Osteoblast (primary cell): ENCODE measurements around the gene GPR108. TPM values are rescaled to one million over a fixed set of nuclear protein-coding genes. Genes with fewer than 3 reads are reported as not detected.
"Not testable (repeated sequence)": the region's sequence is repeated elsewhere in the genome, so short reads cannot be mapped to it uniquely, and the experiment has no call there.

Experiments used
- DNase-seq: peaks from one replicate; pipeline ENCODE4 v3.0.0; 2011; ENCODE audit warnings: low spot score, mixed read lengths; ENCODE audit not compliant: insufficient read length; ENCODE audit errors: missing footprints
- H2AFZ ChIP-seq: 2 replicates; pipeline ENCODE4 v1.6.0; 2011; ENCODE audit warnings: mild to moderate bottlenecking, low read length
- H3K27ac ChIP-seq: 2 replicates; pipeline ENCODE4 v1.5.1; 2011; ENCODE audit warnings: mild to moderate bottlenecking, low read depth, low read length, moderate library complexity
- H3K27me3 ChIP-seq: 2 replicates; pipeline ENCODE4 v1.6.0; 2012; ENCODE audit warnings: mild to moderate bottlenecking, control low read depth, inconsistent platforms, low read length, moderate library complexity; ENCODE audit not compliant: insufficient read depth
- H3K36me3 ChIP-seq: 2 replicates; pipeline ENCODE4 v1.5.1; 2011; ENCODE audit warnings: mild to moderate bottlenecking, low read length, control low read depth, moderate library complexity; ENCODE audit not compliant: insufficient read depth
- H3K4me1 ChIP-seq: 2 replicates; pipeline ENCODE4 v1.5.1; 2011; ENCODE audit warnings: mild to moderate bottlenecking, low read length, control low read depth, moderate library complexity; ENCODE audit not compliant: insufficient read depth
- H3K4me2 ChIP-seq: 2 replicates; pipeline ENCODE4 v1.6.0; 2011; ENCODE audit warnings: mild to moderate bottlenecking, low read length; ENCODE audit not compliant: insufficient read depth
- H3K4me3 ChIP-seq: fragments of 200-600 bp; sonication (generic); 3 replicates; pipeline ENCODE4 v1.5.1; 2012; ENCODE audit warnings: mild to moderate bottlenecking, low read length, inconsistent platforms; ENCODE audit not compliant: insufficient read depth
- H3K79me2 ChIP-seq: 2 replicates; pipeline ENCODE4 v1.6.0; 2012; ENCODE audit warnings: mild to moderate bottlenecking, low read length, control low read depth, inconsistent platforms; ENCODE audit not compliant: insufficient read depth
- H3K9me3 ChIP-seq: 2 replicates; pipeline ENCODE4 v1.5.1; 2011; ENCODE audit warnings: low read depth, low read length, control low read depth
- H4K20me1 ChIP-seq: 2 replicates; pipeline ENCODE4 v1.6.0; 2012; ENCODE audit warnings: mild to moderate bottlenecking, low read length, control low read depth; ENCODE audit not compliant: insufficient read depth
- total RNA-seq: library from RNA; depleted of rRNA; stranded (reverse); fragments of >200 nt; gene quantifications from 2 replicates; pipeline ENCODE4 v1.2.3, GENCODE V29; 2012
- TF ChIP-seq, protein P1 (sequence below): IDR thresholded peaks from 2 replicates; pipeline ENCODE4 v1.5.1; 2011; ENCODE audit warnings: mild to moderate bottlenecking, low read depth, low read length, moderate library complexity; ENCODE audit errors: extremely low read depth

GPR108 gene
- total RNA-seq, 1 donor = 42.3 TPM

DNA sequence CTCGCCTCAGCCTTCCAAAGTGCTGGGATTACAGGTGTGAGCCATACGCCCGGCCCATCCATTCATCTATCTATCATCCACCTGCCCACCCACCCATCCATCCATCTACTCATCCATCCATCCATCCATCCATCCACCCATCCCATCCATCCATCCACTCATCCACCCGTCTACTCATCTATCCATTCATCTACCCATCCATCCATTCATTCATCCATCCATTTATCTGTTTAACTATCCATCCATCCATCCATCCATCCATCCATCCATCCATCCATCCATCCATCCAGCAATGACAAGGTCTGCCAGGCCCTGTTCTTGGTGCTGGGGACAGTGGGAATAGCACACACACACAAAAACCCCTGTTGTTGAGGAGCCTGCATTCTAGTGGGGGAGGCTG is 39.6 kb upstream of the GPR108 start:
- Histone ChIP-seq H3K4me1 (no peaks in the 10 kb centered on the region), H3K4me2 (no peak overlapping the region), H4K20me1 (no peaks in the 10 kb centered on the region), H3K36me3 (no peaks in the 10 kb centered on the region), H3K4me3 (no peak overlapping the region), H3K27me3 (no peaks in the 10 kb centered on the region), H3K79me2 (no peaks in the 10 kb centered on the region), H2AFZ (no peak overlapping the region), H3K27ac (no peak overlapping the region), H3K9me3 (no peaks in the 10 kb centered on the region)
- TF ChIP-seq, protein P1, sequence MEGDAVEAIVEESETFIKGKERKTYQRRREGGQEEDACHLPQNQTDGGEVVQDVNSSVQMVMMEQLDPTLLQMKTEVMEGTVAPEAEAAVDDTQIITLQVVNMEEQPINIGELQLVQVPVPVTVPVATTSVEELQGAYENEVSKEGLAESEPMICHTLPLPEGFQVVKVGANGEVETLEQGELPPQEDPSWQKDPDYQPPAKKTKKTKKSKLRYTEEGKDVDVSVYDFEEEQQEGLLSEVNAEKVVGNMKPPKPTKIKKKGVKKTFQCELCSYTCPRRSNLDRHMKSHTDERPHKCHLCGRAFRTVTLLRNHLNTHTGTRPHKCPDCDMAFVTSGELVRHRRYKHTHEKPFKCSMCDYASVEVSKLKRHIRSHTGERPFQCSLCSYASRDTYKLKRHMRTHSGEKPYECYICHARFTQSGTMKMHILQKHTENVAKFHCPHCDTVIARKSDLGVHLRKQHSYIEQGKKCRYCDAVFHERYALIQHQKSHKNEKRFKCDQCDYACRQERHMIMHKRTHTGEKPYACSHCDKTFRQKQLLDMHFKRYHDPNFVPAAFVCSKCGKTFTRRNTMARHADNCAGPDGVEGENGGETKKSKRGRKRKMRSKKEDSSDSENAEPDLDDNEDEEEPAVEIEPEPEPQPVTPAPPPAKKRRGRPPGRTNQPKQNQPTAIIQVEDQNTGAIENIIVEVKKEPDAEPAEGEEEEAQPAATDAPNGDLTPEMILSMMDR = no peak
- DNase-seq = no peak

DNA sequence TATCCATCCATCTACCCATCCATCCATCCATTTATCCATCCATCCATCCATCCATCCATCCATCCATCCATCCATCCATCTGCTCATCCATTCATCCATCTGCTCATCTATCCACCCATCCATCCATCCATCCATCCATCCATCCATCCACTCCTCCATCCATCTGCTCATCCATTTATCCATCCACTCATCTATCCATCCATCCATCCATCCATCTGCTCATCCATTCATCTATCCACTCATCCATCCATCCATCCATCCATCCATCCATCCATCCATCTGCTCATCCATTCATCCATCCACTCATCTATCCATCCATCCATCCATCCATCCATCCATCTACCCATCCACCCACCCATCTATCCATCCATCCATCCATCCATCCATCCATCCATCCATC is 38.7 kb upstream of the GPR108 start:
- H3K4me2 ChIP-seq, DNase-seq, H3K27me3 ChIP-seq, H3K36me3 ChIP-seq, H3K4me3 ChIP-seq, H3K27ac ChIP-seq, H3K4me1 ChIP-seq, H2AFZ ChIP-seq, H3K79me2 ChIP-seq, H4K20me1 ChIP-seq, H3K9me3 ChIP-seq: not testable (repeated sequence)

DNA sequence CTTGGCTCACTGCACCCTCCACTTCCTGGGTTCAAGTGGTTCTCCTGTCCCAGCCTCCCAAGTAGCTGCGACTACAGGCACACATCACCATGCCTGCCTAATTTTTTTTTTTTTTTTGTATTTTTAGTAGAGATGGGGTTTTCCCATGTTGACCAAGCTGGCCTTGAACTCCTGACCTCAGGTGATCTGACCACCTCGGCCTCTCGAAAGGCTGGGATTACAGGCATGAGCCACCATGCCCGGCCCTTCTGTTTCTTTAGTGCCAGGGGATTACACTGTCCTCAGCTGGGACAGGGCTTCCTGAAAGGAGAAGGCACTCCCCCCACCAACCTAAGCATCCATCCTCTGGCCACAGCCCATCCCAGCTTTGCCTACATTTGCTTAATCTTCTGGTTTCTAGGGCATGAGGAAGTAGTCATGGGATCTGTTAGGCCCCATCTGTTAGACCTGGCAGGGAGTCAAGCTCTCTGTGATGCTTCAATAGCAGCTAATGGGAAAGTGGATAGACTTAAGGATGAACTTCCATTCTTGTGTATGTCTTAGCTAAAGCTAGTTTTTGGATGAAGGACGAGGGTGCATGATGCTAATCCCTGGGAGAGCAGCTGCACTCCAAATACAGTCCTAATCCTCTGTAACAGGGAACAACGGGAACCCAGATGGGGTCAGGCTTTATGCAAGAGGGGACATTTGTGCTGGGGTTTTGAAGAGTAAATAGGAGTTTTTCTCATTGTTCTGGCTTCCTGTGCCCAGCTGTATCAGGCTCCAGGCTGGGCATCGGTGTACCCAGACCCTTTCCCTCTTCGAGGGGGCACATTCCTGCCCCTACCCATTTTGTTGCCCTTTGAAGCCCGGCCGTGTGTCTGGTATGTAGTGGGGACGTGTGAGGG is 37.7 kb upstream of the GPR108 start:
- no peak for DNase-seq
- no peaks in the 10 kb centered on the region for H3K36me3 ChIP-seq
- H3K27me3 ChIP-seq = no peaks in the 10 kb centered on the region
- no peaks in the 10 kb centered on the region for H3K9me3 ChIP-seq
- H4K20me1 ChIP-seq = no peaks in the 10 kb centered on the region
- no peaks in the 10 kb centered on the region for H3K79me2 ChIP-seq
- H3K4me3 ChIP-seq = no peak overlapping the region
- H3K27ac ChIP-seq = no peak overlapping the region
- no peak overlapping the region for H3K4me2 ChIP-seq
- no peaks in the 10 kb centered on the region for H3K4me1 ChIP-seq
- TF ChIP-seq, protein P1 = no peak
- no peak overlapping the region for H2AFZ ChIP-seq

DNA sequence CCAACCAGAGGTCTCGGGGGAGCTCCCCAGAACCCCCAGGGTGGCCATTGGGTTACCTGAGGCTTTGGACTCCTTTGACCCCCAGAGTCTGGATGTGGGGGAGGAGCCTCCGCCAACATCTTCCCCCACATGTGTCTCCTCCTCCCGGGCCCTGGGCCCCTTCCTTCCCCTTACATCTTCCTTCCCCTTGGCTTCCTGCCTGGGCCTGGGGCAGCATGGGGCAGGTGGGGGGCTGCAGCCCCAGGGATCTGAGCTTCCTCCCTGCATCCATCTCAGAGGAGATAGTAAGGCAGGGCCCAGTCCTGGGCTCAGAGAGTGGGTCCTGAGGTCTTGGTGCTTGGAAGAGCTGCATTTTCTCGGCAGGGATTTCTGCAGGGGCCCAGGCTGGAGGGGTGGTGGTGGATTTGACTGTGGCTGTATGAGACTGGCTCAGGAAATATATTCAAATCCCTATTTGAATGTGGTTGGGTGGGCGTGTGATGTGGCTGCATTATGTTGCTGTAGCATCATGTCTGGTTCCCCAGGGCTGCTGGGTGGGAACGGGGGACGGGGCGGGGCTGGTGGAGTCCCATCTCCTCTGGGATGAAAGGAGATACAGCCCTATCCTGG is 36.0 kb upstream of the GPR108 start:
- peak; percentile 62 for DNase-seq
- Histone ChIP-seq H3K36me3 (no peaks in the 10 kb centered on the region), H3K27me3 (no peaks in the 10 kb centered on the region), H3K79me2 (no peaks in the 10 kb centered on the region), H3K9me3 (no peaks in the 10 kb centered on the region), H4K20me1 (no peaks in the 10 kb centered on the region), H3K4me3 (no peak overlapping the region), H3K4me1 (no peaks in the 10 kb centered on the region), H3K27ac (no peak overlapping the region), H2AFZ (no peak overlapping the region), H3K4me2 (no peak overlapping the region)
- TF ChIP-seq, protein P1 = no peak
